Tibial nerve (tissue), 4 donors: ENCODE results near the gene SMCO4. TPM values are rescaled to one million over a fixed set of nuclear protein-coding genes. Genes with fewer than 3 reads are reported as not detected.

Experiments used
- DNase-seq, 2 donors: peaks; one replicate each; pipeline ENCODE4 v3.0.0-alpha.2; 2019; ENCODE audit warnings: low spot score in 2 of 2
- H3K27ac ChIP-seq, 4 donors: fragments of 200-600 bp; sonication (generic) in 3 of 4; one replicate each; pipeline ENCODE4 v1.5.1; 2017 to 2019; ENCODE audit warnings: mild to moderate bottlenecking in 1 of 4
- H3K27me3 ChIP-seq, 2 donors: fragments of 200-600 bp; sonication (generic) in 1 of 2; one replicate each; pipeline versions ENCODE4 v1.5.1 to v1.6.0; 2017 to 2019
- H3K36me3 ChIP-seq, 3 donors: fragments of 200-600 bp; sonication (generic); one replicate each; pipeline ENCODE4 v1.5.1; 2018 to 2019
- H3K4me1 ChIP-seq, 4 donors: fragments of 200-600 bp; sonication (generic) in 3 of 4; one replicate each; pipeline ENCODE4 v1.5.1; 2017 to 2019
- H3K4me3 ChIP-seq, 4 donors: fragments of 200-600 bp; sonication (generic) in 3 of 4; one replicate each; pipeline ENCODE4 v1.5.1; 2017 to 2019; ENCODE audit warnings: mild to moderate bottlenecking in 1 of 4, moderate library complexity in 1 of 4
- H3K9me3 ChIP-seq, 4 donors: fragments of 200-600 bp; sonication (generic) in 3 of 4; one replicate each; pipeline ENCODE4 v1.5.1; 2017 to 2019
- EP300 ChIP-seq, 2 donors: sonication (generic); formaldehyde crosslinking; IDR thresholded peaks; one replicate each; pipeline ENCODE4 v1.6.1; 2017; ENCODE audit warnings: antibody characterized with exemption in 2 of 2, mild to moderate bottlenecking in 1 of 2
- POLR2A ChIP-seq, 2 donors: fragments of 450-650 bp; IDR thresholded peaks; one replicate each; pipeline ENCODE4 v1.6.1; 2017; ENCODE audit warnings: antibody characterized with exemption in 2 of 2, mild to moderate bottlenecking in 2 of 2, moderate library complexity in 2 of 2
- WGBS, 2 donors: methylation state at CpG; one replicate each; pipeline ENCODE4 v1.1.5; 2018; 5-methylcytosine and 5-hydroxymethylcytosine counted together
- total RNA-seq, 4 donors: library from RNA; depleted of rRNA; stranded (reverse); fragments of >200 nt; gene quantifications; one replicate each; pipeline ENCODE4 v1.1.0, GENCODE V29; 2016
- TF ChIP-seq, protein P1 (sequence below), 5 experiments: fragments of 200-600 bp in 3 of 5; fragments of 450-650 bp in 2 of 5; sonication (generic) in 3 of 5; IDR thresholded peaks; one replicate each; pipeline ENCODE4 v1.5.1; 2016 to 2019; ENCODE audit warnings: antibody characterized with exemption in 5 of 5, mild to moderate bottlenecking in 3 of 5, moderate library complexity in 2 of 5

Gene SMCO4
- total RNA-seq, 4 donors from 2014 or later: 3.7 to 13.8 (median 7.6) TPM

DNA sequence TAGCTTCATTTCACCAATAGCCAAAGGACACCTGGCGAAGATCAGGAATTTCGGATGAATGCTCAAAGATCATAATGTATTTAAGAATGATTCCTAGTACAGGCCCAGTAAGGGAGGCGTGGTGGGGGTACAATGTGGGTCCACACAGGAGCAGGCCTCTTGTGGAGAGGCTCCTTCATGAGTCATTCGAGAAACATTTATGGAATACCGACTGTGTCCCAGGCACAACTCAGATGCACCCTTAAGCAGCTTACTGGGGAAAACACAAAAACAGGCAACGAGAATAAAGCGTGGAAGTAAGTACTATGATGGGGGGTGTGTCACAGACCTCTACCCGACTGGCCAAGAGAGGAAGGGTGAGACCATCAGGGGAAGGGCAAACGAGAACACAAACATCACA, 44.5 kb downstream of the SMCO4 start:
- no peaks in the 10 kb centered on the region for H3K27me3 ChIP-seq
- no peak overlapping the region for H3K4me3 ChIP-seq
- H3K27ac ChIP-seq: no peak overlapping the region
- DNase-seq: no peak
- H3K9me3 ChIP-seq: no peaks in the 10 kb centered on the region
- H3K4me1 ChIP-seq: peaks cover 0 to 18% (median 0%) of the 10 kb centered on the region in 4 donors
- TF ChIP-seq, protein P1, sequence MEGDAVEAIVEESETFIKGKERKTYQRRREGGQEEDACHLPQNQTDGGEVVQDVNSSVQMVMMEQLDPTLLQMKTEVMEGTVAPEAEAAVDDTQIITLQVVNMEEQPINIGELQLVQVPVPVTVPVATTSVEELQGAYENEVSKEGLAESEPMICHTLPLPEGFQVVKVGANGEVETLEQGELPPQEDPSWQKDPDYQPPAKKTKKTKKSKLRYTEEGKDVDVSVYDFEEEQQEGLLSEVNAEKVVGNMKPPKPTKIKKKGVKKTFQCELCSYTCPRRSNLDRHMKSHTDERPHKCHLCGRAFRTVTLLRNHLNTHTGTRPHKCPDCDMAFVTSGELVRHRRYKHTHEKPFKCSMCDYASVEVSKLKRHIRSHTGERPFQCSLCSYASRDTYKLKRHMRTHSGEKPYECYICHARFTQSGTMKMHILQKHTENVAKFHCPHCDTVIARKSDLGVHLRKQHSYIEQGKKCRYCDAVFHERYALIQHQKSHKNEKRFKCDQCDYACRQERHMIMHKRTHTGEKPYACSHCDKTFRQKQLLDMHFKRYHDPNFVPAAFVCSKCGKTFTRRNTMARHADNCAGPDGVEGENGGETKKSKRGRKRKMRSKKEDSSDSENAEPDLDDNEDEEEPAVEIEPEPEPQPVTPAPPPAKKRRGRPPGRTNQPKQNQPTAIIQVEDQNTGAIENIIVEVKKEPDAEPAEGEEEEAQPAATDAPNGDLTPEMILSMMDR (IDR thresholded peaks at IDR 0.05): no peak
- TF ChIP-seq EP300 (IDR thresholded peaks at IDR 0.05) (no peak), POLR2A (IDR thresholded peaks at IDR 0.05) (no peak)
- H3K36me3 ChIP-seq: peaks cover 0 to 3% (median 0%) of the 10 kb centered on the region in 3 donors
- WGBS, 2 donors: 71 to 80% methylated on average over 9 of the region's 9 CpGs

DNA sequence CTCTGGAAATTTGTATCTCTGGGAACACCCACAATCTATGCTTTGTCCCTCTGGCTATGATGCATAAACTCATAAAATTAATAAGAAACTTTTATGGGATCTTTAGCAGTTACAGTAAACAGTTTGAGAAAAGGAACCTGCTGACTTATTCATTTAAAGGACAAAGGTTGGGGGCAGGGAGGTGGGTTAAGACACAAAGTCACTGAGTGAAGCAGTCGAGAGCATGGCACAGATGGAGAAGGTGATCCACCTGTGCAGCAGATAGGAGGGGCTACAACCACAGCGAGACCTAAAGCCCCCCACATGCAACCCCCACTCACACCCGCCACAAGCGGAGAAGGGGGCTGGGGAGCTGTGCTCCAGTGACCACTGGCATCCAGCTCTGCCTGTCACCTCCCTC, 45.0 kb downstream of the SMCO4 start:
- WGBS, 2 donors: 78 to 88% methylated on average over 4 of the region's 4 CpGs
- no peak for TF ChIP-seq EP300 (IDR thresholded peaks at IDR 0.05)
- TF ChIP-seq, protein P1 (IDR thresholded peaks at IDR 0.05): no peak
- TF ChIP-seq POLR2A (IDR thresholded peaks at IDR 0.05): no peak
- no peak overlapping the region for H3K27ac ChIP-seq

DNA sequence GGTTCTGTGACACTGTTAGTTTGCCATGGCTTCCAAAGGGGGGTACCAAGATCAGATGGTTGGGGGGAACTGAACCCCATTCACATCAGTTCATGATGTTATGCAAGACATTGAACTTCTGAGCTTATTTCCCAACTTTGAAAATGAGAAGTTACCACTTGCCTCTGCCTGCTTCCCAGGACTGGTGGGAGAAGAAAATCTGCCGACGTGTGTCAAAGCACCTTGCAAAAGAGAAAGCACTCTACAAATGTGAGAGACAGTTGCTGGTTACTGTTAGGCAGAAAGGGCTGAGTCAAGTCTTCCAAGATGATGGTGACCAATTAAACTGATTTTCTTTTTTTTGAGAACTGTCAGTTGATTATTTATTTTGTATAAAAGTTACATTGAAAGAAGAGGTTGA, 45.6 kb downstream of the SMCO4 start:
- H3K27me3 ChIP-seq: no peaks in the 10 kb centered on the region
- 78% methylated on average over 2 of the region's 2 CpGs for WGBS, 2 donors
- H3K4me3 ChIP-seq: no peak overlapping the region
- no peak for TF ChIP-seq EP300 (IDR thresholded peaks at IDR 0.05)
- TF ChIP-seq, protein P1 (IDR thresholded peaks at IDR 0.05): no peak
- no peak for TF ChIP-seq POLR2A (IDR thresholded peaks at IDR 0.05)
- peaks cover 0 to 18% (median 0%) of the 10 kb centered on the region in 4 donors for H3K4me1 ChIP-seq
- peaks cover 0 to under 1% (median 0%) of the 10 kb centered on the region in 3 donors for H3K36me3 ChIP-seq
- no peak for DNase-seq
- no peaks in the 10 kb centered on the region for H3K9me3 ChIP-seq
- H3K27ac ChIP-seq: no peak overlapping the region

More for the DNA sequence above, 45.0 kb downstream of the SMCO4 start:
- Histone ChIP-seq H3K9me3 (no peaks in the 10 kb centered on the region), H3K36me3 (no peaks in the 10 kb centered on the region), H3K4me3 (no peak overlapping the region), H3K4me1 (peaks cover 0 to 18% (median 0%) of the 10 kb centered on the region in 4 donors), H3K27me3 (no peaks in the 10 kb centered on the region)
- no peak for DNase-seq

DNA sequence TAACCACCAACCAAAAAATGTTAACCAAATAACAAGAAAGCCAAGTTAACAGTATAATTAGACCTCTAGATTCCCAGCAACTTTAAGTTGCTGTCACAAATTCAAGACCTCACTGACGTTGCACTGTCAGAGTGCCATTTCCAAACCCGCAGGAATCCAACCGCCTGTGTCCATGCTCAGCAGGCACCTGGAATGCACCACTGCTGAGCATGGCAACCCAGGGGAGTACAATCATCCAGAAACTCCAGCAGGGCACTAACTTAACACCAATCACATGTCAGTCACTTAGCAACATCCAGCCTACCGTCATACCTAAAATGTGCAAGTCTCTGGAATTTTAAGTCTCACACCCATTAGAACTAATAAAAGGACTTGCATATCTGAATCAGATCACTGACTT, 48.8 kb downstream of the SMCO4 start:
- DNase-seq: no peak
- Histone ChIP-seq H3K4me1 (peaks cover 0 to 18% (median 0%) of the 10 kb centered on the region in 4 donors), H3K4me3 (no peak overlapping the region), H3K27ac (no peak overlapping the region), H3K27me3 (no peaks in the 10 kb centered on the region), H3K9me3 (no peaks in the 10 kb centered on the region), H3K36me3 (peaks cover 0 to 3% (median 0%) of the 10 kb centered on the region in 3 donors)
- no peak for TF ChIP-seq POLR2A (IDR thresholded peaks at IDR 0.05)
- 83 to 86% methylated on average over 4 of the region's 4 CpGs for WGBS, 2 donors

DNA sequence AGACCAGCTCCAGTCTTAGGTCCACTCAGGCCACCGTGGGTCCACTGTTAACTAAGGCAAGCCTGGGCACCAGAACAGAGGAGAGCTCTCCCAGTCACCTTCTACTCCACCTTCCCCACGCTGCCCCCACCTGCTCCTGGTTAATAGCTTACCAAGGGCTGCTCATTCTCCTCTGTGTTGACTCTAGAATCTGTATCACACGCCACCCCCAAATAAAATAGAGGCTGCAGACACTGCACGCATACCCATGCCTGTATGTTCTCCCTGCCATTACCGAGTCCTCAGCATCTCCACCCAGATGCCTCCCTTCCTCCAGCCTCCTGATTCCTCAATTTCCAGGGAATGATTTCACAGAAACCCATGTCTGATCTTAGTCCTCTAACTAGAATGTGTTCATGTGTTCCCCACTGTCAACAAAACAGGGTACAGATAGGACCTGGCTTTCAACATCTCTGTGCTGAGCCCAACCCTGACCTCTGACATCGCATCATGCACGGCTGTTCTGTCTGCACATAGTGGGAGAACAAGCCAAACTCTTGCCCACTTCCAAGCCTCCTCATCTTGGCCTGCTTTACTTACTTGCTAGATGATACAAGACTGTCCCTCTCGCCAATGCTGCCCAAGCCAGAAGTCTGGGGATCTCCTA, 49.8 kb downstream of the SMCO4 start:
- H3K27me3 ChIP-seq: no peaks in the 10 kb centered on the region

More for the DNA sequence above, 49.8 kb downstream of the SMCO4 start:
- 92 to 93% methylated on average over 7 to 8 of the region's 8 CpGs for WGBS, 2 donors
- Histone ChIP-seq H3K27ac (no peak overlapping the region), H3K4me3 (no peak overlapping the region), H3K36me3 (peaks cover 0 to 3% (median 0%) of the 10 kb centered on the region in 3 donors), H3K4me1 (peaks cover 0 to 18% (median 0%) of the 10 kb centered on the region in 4 donors), H3K9me3 (no peaks in the 10 kb centered on the region)
- TF ChIP-seq EP300 (IDR thresholded peaks at IDR 0.05): no peak
- TF ChIP-seq, protein P1 (IDR thresholded peaks at IDR 0.05): no peak
- TF ChIP-seq POLR2A (IDR thresholded peaks at IDR 0.05): no peak
- DNase-seq: no peak
